ENCODE data around the gene PEX5L. TPM values are rescaled to one million over a fixed set of nuclear protein-coding genes. Genes with fewer than 3 reads are reported as not detected.
A peak's percentile ranks its signal among the peaks of the same experiment; 100 is the strongest.

Gene PEX5L, protein sequence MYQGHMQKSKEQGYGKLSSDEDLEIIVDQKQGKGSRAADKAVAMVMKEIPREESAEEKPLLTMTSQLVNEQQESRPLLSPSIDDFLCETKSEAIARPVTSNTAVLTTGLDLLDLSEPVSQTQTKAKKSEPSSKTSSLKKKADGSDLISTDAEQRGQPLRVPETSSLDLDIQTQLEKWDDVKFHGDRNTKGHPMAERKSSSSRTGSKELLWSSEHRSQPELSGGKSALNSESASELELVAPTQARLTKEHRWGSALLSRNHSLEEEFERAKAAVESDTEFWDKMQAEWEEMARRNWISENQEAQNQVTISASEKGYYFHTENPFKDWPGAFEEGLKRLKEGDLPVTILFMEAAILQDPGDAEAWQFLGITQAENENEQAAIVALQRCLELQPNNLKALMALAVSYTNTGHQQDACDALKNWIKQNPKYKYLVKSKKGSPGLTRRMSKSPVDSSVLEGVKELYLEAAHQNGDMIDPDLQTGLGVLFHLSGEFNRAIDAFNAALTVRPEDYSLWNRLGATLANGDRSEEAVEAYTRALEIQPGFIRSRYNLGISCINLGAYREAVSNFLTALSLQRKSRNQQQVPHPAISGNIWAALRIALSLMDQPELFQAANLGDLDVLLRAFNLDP
- 0.32 and 0.47 TPM in 2 replicates for total RNA-seq (2022)
- Bru-seq, nascent RNA, result percentile 25 among the genes with signal in this experiment
- percentile 31 among the genes with signal in this experiment for BruChase-seq, experiment 1, labeled RNA remaining after a 6-hour chase
- BruChase-seq, experiment 2, labeled RNA remaining after a 2-hour chase, result percentile 30 among the genes with signal in this experiment
- long read RNA-seq, result 0 reads

DNA sequence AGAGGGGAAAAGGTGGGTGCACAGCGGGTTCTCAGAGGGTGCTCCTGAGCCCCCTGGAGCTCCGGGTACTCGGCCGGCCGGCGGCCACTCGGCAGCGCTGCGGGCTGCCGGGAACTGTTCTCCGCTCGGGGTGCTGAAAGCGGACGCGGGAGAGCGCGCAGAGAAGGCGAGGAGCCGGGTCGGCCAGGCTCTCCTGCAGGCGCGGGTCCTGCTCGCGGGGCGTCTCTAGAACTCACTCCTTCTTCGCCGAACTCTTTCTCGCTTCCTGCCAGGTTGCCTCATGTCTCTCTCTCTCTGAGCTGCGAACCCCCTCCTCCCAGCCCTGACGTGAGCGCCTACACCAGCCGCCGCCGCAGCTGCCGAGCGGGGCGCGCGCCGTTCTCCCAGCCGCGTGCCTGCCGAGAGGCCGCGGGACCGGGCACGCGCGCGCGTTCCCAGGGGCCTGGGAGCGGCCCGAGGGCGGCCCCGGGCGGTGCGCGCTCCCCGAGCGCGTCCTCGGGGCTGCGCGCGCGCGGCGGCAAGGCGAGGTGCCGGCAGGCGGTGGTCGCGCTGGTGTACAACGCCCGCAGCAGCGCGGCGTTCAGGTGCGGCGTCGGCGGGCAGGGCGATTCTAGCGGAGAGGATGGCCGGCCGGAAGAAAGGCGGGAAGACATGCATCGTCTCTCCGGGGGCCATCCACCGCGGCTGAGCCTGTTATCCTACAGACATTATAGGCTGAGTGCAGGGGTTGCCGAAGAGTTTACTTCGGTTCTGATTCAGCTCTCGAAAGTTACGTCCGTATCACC, at the start of gene PEX5L:
PEX5L (minus strand) TSS at position 267 of the 785 bp plus-strand sequence. CDS start 338 bp downstream, outside the sequence.
- peaks cover 7% of the 10 kb centered on the region for H3K36me3 Mint-ChIP-seq (ENCODE audit: insufficient read depth, unreplicated experiment)
- TF ChIP-seq, protein P1, sequence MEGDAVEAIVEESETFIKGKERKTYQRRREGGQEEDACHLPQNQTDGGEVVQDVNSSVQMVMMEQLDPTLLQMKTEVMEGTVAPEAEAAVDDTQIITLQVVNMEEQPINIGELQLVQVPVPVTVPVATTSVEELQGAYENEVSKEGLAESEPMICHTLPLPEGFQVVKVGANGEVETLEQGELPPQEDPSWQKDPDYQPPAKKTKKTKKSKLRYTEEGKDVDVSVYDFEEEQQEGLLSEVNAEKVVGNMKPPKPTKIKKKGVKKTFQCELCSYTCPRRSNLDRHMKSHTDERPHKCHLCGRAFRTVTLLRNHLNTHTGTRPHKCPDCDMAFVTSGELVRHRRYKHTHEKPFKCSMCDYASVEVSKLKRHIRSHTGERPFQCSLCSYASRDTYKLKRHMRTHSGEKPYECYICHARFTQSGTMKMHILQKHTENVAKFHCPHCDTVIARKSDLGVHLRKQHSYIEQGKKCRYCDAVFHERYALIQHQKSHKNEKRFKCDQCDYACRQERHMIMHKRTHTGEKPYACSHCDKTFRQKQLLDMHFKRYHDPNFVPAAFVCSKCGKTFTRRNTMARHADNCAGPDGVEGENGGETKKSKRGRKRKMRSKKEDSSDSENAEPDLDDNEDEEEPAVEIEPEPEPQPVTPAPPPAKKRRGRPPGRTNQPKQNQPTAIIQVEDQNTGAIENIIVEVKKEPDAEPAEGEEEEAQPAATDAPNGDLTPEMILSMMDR (IDR thresholded peaks at IDR 0.05; ENCODE audit: unreplicated experiment), result no peak
- ChIA-PET CTCF (no interaction called here), POLR2A (no interaction called here)
- no peak within 1 kb of the TSS for H3K27ac Mint-ChIP-seq (ENCODE audit: low read depth, unreplicated experiment)
- H3K27me3 Mint-ChIP-seq (ENCODE audit: insufficient read depth, unreplicated experiment), result peaks cover 13% of the 10 kb centered on the region
- peak within 1 kb of the TSS; percentile 47 for H3K4me3 Mint-ChIP-seq (ENCODE audit: unreplicated experiment)
- intact Hi-C loops (cut with micrococcal nuclease), result no loop called here
- BruUV-seq (replicated peaks), result no TSS peak
- DNase-seq (ENCODE audit: unreplicated experiment), result peak; percentile 25
- peaks cover 31% of the 10 kb centered on the region for H3K4me1 Mint-ChIP-seq (ENCODE audit: insufficient read depth, unreplicated experiment)
- H3K9me3 Mint-ChIP-seq (ENCODE audit: unreplicated experiment), result no peaks in the 10 kb centered on the region

DNA sequence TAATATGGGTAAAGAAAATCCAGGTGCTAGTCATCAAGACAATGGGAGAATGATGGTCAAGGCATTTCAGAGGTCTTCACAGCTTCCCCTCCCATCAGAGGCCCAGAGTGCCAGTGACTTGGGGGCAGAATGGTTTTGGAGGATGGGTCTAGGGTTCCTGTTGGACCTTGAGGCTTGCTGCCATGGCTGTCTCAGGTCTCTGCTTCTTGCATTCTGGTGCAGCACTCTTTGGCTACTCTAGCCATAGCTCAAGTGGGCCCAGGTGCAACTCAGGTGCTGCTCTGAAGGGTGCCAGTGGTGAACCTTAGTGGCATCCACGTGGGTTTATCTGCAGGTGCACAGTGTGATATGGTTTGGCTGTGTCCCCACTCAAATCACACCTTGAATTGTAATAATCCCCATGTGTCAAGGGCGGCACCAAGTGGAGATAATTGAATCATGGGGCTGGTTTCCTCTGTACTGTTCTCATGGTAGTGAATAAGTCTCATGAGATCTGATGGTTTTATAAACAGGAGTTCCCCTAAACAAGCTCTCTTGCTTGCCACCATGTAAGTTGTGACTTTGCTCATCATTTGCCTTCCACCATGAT, 48.5 kb upstream of the PEX5L start:
- Mint-ChIP-seq H3K4me3 (ENCODE audit: unreplicated experiment) (no peak overlapping the region), H3K27me3 (ENCODE audit: insufficient read depth, unreplicated experiment) (no peaks in the 10 kb centered on the region), H3K4me1 (ENCODE audit: insufficient read depth, unreplicated experiment) (no peaks in the 10 kb centered on the region), H3K36me3 (ENCODE audit: insufficient read depth, unreplicated experiment) (no peaks in the 10 kb centered on the region), H3K27ac (ENCODE audit: low read depth, unreplicated experiment) (no peak overlapping the region), H3K9me3 (ENCODE audit: unreplicated experiment) (peaks cover 9% of the 10 kb centered on the region)
- peak; percentile 1 for DNase-seq (ENCODE audit: unreplicated experiment)
- ChIA-PET CTCF (interaction anchor here (0.6 to 1.1 kb wide), 4 partner anchors 13 to 190 kb away, joined by 3 to 4 read pairs (median 3); no protein-coding TSS in a partner anchor), POLR2A (no interaction called here)
- no TSS peak for BruUV-seq (replicated peaks)
- TF ChIP-seq, protein P1 (IDR thresholded peaks at IDR 0.05; ENCODE audit: unreplicated experiment), result peak; percentile 9
- intact Hi-C loops (cut with micrococcal nuclease), result loop anchor here (1.0 kb wide), 2 partner anchors 156 to 274 kb away; no protein-coding TSS in a partner anchor

DNA sequence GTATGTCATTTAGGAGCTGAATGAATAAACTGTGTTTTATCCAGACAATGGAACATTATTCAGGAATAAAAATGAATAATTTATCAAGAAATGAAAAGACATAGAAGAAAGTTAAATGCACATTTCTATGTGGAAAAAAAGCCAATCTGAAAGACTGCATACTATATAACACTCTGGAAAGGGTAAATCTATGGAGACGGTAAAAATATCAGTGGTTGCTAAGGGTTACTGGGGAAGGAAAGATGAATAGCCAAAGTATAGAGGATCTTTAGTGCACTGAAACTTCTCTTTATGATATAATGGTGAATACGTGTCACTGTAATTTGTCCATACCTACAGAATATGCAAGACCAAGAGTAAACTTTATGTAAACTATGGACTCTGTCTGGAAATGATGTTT, 46.0 kb upstream of the PEX5L start:
- TF ChIP-seq, protein P1 (IDR thresholded peaks at IDR 0.05; ENCODE audit: unreplicated experiment), result no peak
- ChIA-PET CTCF (no interaction called here), POLR2A (interaction anchor here (0.7 kb wide), 1 partner anchor 19 kb away, joined by 3 read pairs; no protein-coding TSS in a partner anchor)
- DNase-seq (ENCODE audit: unreplicated experiment), result no peak
- Mint-ChIP-seq H3K27me3 (ENCODE audit: insufficient read depth, unreplicated experiment) (no peaks in the 10 kb centered on the region), H3K27ac (ENCODE audit: low read depth, unreplicated experiment) (no peak overlapping the region), H3K4me1 (ENCODE audit: insufficient read depth, unreplicated experiment) (no peaks in the 10 kb centered on the region), H3K36me3 (ENCODE audit: insufficient read depth, unreplicated experiment) (no peaks in the 10 kb centered on the region), H3K9me3 (ENCODE audit: unreplicated experiment) (peaks cover 9% of the 10 kb centered on the region), H3K4me3 (ENCODE audit: unreplicated experiment) (no peak overlapping the region)
- BruUV-seq (replicated peaks), result no TSS peak
- intact Hi-C loops (cut with micrococcal nuclease), result no loop called here

Data from MCF 10A (cell line).